HG02938 (cell line): Measurements from ENCODE around the gene NUP210.
"Not testable (repeated sequence)": the region's sequence is repeated elsewhere in the genome, so short reads cannot be mapped to it uniquely, and the experiment has no call there.

Source experiments
- ATAC-seq: cut with Tn5 transposase; IDR thresholded peaks from one replicate; pipeline ENCODE4 v1.9.1; 2021; ENCODE audit warnings: mild to moderate bottlenecking, moderate library complexity; ENCODE audit not compliant: unreplicated experiment

NUP210 gene

DNA sequence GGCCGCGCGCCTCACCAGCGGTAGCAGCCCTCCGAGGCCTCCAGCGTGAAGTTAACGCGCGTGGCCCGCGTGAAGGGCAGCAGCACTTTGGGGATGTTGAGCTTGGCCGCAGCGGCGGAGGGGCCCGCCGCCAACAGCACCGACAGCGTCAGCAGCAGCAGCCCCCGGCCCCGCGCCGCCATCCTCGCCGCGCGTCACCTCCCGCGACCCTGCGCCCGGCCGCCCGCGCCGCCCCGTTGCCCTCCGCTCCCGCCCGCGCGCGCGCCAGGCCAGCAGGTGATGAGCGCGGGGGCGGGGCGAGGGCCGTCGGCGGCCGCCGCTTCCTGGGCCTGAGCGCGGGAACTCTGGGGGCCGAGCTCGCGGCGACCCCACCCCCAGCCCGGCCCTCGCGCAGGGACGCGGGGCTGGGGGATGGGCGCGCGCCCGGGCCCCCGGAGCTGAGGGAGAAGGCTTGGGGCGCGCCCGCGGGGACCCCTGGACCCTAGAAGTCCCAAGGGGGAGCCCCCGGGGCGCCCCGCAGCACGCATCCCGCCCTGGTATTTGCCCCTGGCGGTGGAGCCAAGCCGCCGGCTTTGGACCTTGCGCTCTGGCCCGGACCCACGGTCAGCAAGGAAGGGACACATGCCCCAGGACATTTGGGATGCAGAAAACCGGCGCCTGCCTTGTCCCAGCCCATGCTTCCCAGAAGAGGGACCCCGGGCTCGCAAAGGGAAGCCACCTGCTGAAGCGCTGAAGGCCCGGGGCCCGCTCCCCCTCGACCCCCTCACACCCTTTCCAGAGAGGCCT lies at the start of gene NUP210:
Gene NUP210 (minus strand): TSS at position 278 of the 786 bp plus-strand sequence. CDS start 96 bp downstream, at position 182.
- peak; percentile 44 for ATAC-seq

- ATAC-seq: no peak
Observed at GRCh38 chr3:13466781-13467180, 46.7 kb upstream of the NUP210 start.

DNA sequence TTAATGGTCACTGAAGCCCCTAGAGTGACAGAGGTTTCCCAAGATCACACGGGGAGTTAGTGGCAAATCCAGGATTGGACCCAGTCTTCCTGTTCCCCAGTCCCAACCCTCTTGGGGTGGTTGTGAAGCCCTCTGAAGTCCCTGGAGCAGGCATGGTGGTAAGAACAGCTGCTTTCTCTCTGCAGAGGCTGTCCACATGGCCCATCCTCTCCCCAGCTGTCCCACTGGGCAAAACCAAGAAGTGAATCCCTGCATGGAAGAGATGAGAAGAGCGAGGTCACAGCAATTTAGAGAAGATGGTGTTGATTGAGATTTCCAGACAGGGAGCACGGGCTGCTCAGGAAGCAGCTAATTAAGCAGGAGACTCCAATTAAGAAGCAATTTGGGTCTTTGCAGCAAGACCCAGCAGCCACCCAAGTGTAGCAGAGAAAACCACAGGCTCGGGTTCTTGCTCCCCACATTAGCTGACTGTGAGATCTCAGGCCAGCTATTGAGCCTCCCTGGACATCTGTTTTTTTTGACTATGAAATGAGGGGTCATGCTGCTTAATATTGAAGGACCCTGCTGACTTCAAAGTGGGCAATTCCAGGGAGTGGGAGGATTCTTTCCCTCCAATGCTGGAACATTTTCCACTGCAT lies 45.2 kb upstream of the NUP210 start:
- ATAC-seq: no peak

DNA sequence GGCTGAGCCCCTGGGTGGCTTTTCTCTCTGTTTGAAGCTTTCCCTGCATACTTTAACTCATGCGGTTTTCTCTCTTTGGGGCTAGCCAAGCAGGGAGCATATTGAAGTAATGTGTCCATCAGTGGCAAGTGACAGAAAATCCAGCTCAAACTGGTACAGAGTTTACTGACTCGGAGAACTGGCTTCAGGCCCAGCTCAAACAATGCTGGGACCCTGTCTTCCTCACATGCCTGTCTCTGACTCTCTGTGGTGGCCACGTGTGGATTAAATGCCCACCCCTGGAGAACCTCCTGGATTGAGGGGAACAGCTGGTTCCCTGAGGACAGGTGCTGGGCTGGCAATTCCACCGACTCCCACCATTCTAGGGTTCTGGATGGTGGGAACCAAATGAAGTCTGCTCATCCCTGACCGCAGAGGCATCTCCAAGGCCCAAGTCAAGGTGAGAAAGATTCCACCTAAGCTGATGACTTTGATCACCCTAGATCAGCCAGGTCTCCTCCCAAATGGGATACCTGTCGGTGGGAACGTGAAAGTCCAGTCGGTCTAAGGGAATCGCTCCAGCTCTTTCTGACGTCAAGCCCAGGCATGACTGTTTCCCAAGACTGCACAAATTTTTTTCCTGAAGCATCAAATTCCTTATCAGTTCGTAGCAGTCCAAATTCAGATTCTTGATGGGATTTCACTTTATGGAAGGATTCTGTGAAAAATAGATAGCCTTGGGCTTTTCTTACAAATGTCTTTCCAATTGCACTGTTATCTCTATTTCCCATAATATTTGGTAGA lies 43.7 kb upstream of the NUP210 start:
- no peak for ATAC-seq

DNA sequence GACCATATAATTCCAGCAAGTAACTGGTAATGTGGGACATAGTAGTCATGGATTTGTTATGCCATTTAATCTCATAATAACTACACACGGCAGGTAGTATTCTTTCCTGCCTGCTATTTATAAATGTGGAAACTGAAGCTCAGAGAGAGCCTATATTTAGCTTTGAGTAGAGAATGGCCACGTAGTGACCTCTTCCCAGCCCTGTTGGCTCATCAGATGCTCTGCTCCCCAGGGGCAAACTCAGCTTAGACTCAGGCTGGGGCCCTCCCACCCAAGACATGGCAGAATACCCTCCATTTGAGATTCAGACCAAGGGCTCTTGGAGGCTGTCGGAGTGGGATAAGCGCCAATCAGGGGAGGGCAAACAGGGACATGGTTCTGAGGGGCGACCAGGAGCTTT lies 42.7 kb upstream of the NUP210 start:
- ATAC-seq: no peak

DNA sequence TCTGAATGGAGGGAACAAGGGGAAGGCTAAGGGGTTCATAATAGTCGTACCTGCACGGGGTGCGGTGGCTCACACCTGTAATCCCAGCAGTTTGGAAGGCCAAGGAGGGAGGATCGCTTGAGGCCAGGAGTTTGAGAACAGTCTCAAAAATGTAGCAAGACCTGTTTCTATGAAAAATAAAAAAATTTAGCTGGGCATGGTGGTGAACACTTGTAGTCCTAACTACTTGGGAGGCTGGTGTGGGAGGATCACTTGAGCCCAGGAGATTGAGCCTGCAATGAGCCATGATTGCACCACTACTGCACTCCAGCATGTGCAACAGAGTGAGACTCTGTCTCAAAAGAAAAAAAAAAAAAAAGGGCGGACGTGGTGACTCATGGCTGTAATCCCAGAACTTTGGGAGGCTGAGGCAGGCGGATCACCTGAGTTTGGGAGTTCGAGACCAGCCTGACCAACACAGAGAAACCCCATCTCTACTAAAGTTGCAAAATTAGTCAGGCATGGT lies 42.1 kb upstream of the NUP210 start:
- no peak for ATAC-seq

- peak; percentile 67 for ATAC-seq
Observed at GRCh38 chr3:13461169-13462124, 41.3 kb upstream of the NUP210 start.

GRCh38 chr3:13460341-13460736 lies 40.2 kb upstream of the NUP210 start:
- ATAC-seq: no peak

DNA sequence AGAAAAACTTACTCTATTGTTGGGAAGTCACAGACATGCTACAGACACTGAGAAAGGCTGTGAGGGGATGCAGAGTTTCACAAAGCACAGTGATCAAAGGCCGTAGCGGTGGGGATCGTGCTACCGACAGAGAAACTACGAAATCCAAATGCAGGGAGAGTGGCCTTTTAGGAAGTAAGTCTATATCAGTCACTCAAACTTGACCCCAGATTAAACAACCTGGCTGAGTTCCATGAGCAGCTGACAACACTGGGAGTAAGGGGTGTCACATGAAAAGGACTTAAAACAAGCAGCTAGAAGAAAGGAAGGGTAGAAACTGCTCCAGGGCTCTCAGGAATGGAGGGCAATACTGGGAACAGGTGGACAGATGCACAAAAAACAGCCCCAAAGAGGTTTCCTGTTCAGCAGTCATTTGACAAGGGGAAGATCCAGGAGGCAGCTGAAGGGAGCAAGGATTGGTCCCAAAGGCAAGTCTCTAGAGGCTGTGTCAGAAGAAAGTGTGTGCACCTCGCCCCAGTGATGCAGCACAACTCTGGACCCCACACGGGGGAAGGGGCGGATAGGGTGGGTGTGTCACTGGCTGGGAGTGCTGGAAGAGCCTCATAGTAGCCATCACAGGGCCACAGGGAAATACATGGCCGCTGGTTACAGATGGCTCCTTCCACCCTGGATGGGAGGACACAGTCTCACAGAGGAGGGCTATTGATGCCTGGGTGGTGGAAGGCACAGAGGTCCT lies 39.7 kb upstream of the NUP210 start:
- ATAC-seq: no peak

DNA sequence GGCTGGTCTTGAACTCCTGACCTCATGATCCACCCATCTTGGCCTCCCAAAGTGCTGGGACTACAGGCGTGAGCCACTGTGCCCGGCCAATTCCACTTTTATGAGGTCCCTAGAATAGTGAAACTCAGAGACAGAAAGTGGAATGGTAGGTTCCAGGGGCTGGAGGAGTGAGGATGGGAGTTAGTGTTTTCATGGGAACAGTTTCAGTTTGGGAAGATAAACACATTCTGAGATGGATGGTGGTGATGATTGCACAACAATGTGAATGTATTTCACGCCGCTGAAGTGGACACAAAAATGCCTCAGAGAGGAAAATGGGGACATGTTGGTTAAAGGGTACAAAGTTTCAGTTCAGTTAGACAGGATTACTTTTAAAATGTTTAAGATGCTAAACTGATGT lies 37.5 kb upstream of the NUP210 start:
- no peak for ATAC-seq

DNA sequence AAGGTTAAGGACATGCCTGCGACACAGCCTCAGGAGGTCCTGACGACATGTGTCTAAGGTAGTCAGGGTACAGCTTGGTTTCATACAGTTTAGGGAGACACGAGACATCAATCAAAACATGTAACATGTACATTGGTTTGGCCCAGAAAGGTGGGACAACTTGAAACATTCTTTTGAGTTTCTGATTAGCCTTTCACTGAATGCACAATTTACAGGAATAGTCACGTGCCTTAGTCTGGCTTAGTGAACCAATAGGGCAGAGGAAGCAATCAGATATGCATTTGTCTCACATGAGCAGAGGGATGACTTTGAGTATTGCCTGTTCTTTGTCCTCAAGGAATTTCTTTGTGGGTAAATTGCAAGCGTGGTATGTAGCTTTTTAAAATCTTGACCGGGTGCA lies 35.5 kb upstream of the NUP210 start:
- ATAC-seq: no peak

GRCh38 chr3:13452490-13453335 lies 32.6 kb upstream of the NUP210 start:
- no peak for ATAC-seq

DNA sequence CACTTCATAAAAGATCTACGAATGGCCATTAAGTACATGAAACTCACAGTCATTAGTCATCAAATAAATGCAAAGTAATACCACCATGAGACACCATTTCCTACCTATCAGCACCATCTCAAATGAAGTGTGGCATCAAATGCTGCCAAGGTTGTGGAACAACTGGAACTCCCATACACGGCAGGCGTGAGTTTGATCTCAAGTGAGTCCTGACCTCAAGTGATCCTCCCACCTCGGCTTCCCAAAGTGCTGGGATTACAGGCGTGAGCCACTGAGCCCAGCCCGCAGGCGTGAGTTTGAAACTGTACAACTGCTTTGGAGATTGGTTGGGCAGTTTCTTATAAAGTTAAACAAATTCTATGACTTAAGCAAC lies 31.2 kb upstream of the NUP210 start:
- peak; percentile 9 for ATAC-seq

DNA sequence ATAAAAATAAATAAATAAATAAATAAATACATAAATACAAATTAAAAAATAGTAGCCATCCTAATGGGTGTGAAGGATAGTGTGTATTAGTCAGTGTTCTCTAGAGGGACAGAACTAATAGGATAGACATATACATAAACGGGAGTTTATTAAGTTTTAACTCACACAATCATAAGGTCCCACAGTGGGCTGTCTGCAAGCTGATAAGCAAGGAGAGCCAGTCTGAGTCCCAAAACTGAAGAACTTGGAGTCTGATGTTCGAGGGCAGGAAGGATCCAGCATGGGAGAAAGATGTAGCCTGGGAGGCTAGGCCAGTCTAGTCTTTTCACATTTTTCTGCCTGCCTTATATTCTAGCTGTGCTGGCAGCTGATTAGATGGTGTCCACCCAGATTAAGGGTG lies 22.8 kb upstream of the NUP210 start:
- not testable (repeated sequence) for ATAC-seq

DNA sequence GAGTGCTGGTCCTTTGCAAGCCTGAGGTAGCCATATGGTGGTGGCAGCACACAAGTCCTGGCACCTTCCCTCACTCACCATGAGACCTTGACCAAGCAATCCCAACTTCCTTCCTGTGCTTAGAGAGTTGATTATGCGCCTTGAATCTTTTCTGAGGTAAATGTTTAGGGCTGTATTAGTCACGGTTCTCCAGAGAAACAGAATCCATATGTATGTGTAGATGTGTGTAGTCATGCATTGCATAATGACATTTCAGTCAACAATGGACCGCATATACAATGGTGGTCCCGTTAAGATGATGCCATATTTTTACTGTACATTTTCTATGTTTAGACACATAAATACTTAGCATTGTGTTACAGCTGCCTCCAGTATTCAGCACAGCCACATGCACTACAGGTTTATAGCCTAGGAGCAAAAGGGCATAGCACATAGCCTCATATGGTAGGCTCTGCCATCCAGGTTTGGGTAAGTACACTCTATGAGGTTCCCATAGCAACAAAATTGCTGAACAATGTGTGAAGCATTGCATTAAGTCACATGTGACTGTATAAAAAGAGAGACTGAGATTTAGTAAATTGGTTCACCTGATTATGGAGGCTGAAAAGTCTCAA lies 20.2 kb upstream of the NUP210 start:
- ATAC-seq: no peak

GRCh38 chr3:13436213-13436612 lies 16.1 kb upstream of the NUP210 start:
- not testable (repeated sequence) for ATAC-seq

DNA sequence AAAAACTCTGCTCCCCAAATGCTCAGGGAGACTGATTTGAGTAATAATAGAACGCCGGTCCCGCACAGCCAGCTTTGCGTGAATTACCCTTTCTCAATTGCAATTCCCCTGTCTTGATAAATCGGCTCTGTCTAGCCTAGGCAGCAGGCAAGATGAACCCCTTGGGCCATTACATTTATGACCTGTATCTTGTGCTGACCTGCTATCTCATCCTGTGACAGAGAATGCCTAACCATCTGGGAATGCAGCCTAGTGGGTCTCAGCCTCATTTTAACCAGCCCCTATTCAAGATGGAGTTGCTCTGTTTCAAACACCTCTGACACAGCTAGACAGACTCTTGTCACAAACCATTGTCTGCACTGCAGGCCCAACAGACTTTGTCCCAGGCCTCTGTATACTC lies 13.8 kb upstream of the NUP210 start:
- ATAC-seq: no peak

- ATAC-seq: no peak
Observed at GRCh38 chr3:13432093-13432492, 12.0 kb upstream of the NUP210 start.
